Large intestine (tissue), 3 donors: ENCODE measurements around the gene DUSP23. TPM values are rescaled to one million over a fixed set of nuclear protein-coding genes. Genes with fewer than 3 reads are reported as not detected.

Experiments
- DNase-seq, 2 donors: peaks; one replicate each; pipeline versions ENCODE4 v3.0.0 to v3.0.0-alpha.2; 2013
- H3K27ac ChIP-seq: one replicate; pipeline ENCODE4 v1.5.1; 2013; ENCODE audit warnings: low read length
- H3K27me3 ChIP-seq: 2 replicates; pipeline ENCODE4 v1.6.1; 2013; ENCODE audit warnings: low read length; ENCODE audit not compliant: control insufficient read depth, insufficient read depth
- H3K36me3 ChIP-seq: 2 replicates; pipeline ENCODE4 v1.6.1; 2013; ENCODE audit warnings: low read length; ENCODE audit not compliant: control insufficient read depth, insufficient read depth
- H3K4me1 ChIP-seq: one replicate; pipeline ENCODE4 v1.6.1; 2013; ENCODE audit warnings: low read length; ENCODE audit not compliant: control insufficient read depth, insufficient read depth
- H3K4me3 ChIP-seq: one replicate; pipeline ENCODE4 v1.5.1; 2013; ENCODE audit warnings: low read length
- H3K9me3 ChIP-seq: one replicate; pipeline ENCODE4 v1.6.1; 2013; ENCODE audit warnings: mild to moderate bottlenecking, low read depth, low read length, moderate library complexity; ENCODE audit not compliant: control insufficient read depth
- WGBS: methylation state at CpG from one replicate; pipeline ENCODE4 v1.1.5; 2013; ENCODE audit warnings: low lambda C conversion rate; ENCODE audit not compliant: insufficient coverage; 5-methylcytosine and 5-hydroxymethylcytosine counted together
- polyA plus RNA-seq: library from polyadenylated mRNA; unstranded; fragments of 120-200 nt; gene quantifications from one replicate; pipeline ENCODE4 v1.2.1, GENCODE V29; 2013

Gene DUSP23
- polyA plus RNA-seq, 1 donor = 40.0 TPM

DNA sequence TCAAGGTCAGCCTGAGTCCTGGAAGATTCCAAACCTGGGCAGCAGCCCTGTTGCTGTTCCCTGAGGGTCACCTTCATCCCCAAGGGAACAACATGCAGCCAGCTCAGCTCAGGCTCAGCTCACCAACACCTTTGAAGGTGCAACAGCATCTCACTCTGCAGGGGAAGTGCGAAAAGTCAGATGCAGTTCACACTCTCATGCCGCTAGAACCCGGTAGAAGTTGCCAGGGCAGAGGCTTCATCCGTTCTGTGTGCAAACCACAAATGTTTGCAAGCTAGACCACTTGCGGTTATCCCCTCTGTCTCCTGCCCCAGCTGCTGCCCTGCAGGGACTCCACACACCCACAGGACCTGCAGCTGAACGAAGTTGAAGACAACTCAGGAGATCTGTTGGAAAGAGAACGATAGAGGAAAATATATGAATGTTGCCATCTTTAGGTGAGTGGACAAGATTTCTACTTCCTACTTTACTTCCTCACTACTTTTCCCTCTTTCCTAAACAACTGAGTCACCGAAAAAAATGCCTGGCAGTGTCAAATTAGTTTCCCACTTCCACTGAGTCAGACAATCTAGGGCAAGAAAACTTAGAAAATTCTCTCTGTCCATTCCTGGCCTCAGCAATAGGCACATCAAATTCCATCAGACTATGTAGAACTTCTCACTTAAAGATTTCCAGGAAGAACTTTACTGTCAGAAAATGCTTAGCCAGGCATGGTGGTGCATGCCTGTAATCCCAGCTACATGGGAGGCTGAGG lies 19.6 kb downstream of the DUSP23 start:
- no peak for DNase-seq
- no peak overlapping the region for H3K27ac ChIP-seq
- no CpG with 5 or more reads among the region's 8 CpGs for WGBS

DNA sequence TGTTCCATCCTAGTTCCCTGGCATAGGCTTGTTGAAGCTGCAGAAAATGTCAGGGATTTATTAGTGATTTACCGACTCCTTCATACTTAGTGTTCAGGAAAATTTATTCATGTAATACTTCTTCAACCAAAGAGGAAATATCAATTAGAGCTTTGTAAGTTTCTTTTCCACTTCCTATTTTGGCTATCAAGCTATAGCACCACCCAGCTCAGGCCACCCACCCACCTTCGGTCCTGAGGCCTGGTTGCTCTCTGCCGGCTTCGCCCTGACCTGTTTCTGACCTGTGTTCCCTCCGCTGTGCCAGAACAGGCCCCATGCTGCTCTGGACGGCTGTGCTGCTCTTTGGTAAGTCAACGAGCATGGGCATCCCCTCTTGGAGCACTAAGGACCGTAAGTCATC lies 21.3 kb downstream of the DUSP23 start, which contains the start of gene FCRL6:
FCRL6 (plus strand) TSS at position 250 of the 400 bp plus-strand sequence; CDS start at position 315, 65 bp downstream.
- H3K36me3 ChIP-seq = no peaks in the 10 kb centered on the region
- no peaks in the 10 kb centered on the region for H3K4me1 ChIP-seq
- DNase-seq = no peak
- no peak within 1 kb of the TSS for H3K27ac ChIP-seq
- no CpG with 5 or more reads among the region's 8 CpGs for WGBS
- H3K9me3 ChIP-seq = no peaks in the 10 kb centered on the region
- no peaks in the 10 kb centered on the region for H3K27me3 ChIP-seq
- H3K4me3 ChIP-seq = no peak within 1 kb of the TSS

More for the DNA sequence above, 19.6 kb downstream of the DUSP23 start:
- Histone ChIP-seq H3K4me1 (no peaks in the 10 kb centered on the region), H3K9me3 (no peaks in the 10 kb centered on the region), H3K27me3 (peaks cover 12% of the 10 kb centered on the region), H3K36me3 (no peaks in the 10 kb centered on the region), H3K4me3 (no peak overlapping the region)

DNA sequence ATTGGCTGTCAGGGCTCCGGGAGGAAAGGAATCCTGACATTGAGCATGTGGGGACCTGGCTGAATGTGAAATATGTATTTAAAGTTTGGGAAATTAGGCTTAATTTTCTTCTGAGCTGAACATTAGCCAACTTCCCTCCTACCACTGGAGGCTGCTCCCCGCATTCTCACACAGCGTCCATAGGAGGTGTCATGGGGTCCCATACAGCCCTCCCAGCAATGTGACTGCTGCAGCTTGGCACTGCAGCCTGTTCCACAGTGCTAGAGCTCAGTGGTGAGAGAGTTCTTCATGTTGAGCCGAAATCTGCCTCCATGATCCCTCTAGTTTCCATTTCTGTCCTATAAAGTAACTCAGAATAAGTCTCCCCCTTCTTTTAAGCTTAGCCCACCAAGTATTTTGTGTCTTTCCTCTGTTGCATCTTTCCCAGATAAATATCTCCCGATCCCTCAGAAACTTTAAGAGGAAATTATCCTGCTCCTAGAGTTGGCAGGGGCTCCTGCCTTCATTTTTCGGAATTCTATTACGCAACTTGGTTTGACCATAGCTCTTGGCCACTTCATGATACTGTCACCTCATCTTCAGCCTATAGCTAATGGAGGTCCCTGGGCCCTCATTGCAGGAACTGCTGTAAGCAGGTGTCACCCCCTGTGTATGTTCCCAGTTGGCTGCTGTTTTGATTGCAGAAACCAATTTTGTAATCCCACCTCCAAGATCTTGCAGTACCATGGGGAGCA lies 23.4 kb downstream of the DUSP23 start:
- Histone ChIP-seq H3K36me3 (no peaks in the 10 kb centered on the region), H3K27me3 (no peaks in the 10 kb centered on the region), H3K9me3 (no peaks in the 10 kb centered on the region), H3K27ac (no peak overlapping the region), H3K4me3 (no peak overlapping the region), H3K4me1 (no peaks in the 10 kb centered on the region)
- WGBS = no CpG with 5 or more reads among the region's 7 CpGs
- DNase-seq = no peak

DNA sequence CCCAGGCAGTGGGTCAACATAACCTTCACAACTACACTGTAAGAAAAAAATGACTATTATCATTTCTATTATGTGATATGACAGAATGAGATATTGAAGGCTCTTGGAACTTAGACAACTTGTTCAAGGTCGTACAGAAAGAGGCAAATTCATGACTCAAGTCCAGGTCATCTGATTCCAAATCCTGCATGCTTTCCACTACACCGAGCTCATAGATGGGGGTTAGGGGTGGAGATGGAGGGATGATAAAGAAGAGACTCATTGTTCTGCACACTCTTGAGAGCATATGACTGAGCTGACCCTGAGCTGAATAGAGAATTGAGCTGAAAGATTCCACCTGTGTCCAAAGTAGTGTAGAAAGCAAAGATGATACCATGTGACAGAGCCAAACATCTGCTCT lies 24.2 kb downstream of the DUSP23 start:
- H3K27ac ChIP-seq = no peak overlapping the region
- H3K36me3 ChIP-seq = no peaks in the 10 kb centered on the region
- DNase-seq = no peak
- no peaks in the 10 kb centered on the region for H3K4me1 ChIP-seq
- no peak overlapping the region for H3K4me3 ChIP-seq
- no peaks in the 10 kb centered on the region for H3K27me3 ChIP-seq
- no peaks in the 10 kb centered on the region for H3K9me3 ChIP-seq
- 60% methylated on average over 1 of the region's 2 CpGs for WGBS

DNA sequence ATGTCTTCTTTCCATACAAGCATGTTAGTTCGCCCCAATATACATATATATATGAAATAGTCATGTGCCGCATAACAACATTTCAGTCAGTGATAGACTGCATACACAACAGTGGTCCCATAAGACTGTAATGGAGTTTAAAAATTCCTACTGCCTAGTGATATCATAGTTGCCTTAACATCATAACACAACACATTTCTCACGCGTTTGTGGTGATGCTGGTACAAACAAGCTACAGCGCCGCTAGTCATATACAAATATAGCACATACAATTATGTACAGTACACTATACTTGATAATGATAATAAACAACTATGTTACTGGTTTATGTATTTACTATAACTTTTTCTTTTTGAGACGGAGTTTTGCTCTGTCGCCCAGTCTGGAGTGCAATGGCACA lies 35.2 kb downstream of the DUSP23 start:
- Histone ChIP-seq H3K4me3 (no peak overlapping the region), H3K27ac (no peak overlapping the region), H3K36me3 (no peaks in the 10 kb centered on the region), H3K9me3 (no peaks in the 10 kb centered on the region), H3K27me3 (no peaks in the 10 kb centered on the region), H3K4me1 (no peaks in the 10 kb centered on the region)
- DNase-seq = no peak
- WGBS = 95% methylated on average over 4 of the region's 8 CpGs

DNA sequence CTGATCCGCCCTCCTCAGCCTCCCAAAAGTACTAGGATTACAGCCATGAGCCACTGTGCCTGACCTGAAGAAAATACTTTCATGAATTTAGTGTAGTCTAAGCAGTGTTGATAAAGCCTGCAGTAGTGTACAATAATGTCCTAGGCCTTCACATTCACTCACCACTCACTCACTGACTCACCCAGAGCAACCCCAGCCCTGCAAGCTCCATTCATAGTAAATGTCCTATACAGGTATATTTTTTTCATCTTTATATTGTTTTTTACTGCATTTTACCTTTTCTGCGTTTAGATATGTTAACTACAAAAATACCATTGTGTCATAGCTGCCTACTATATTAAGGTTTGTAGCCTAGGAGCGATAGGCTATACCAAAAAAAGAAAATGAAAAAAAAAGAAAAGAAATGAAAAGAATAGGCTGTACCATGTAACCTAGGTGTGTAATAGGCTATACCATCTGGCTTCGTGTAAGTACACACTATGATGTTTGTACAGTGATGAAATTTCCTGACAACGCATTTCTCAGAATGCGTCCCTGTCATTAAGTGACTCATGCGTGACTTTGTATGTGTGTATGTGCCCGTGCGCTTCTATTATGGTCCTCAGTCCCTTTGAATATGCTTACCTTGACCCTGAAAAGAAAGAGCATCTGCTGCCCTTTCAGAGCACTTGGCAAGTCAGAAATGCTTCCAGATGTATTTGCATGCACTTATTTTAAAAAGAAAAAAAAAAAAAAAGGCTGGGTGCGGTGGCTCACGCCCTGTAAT lies 36.7 kb downstream of the DUSP23 start:
- Histone ChIP-seq H3K4me3 (no peak overlapping the region), H3K27me3 (no peaks in the 10 kb centered on the region), H3K27ac (no peak overlapping the region), H3K36me3 (no peaks in the 10 kb centered on the region), H3K4me1 (no peaks in the 10 kb centered on the region), H3K9me3 (no peaks in the 10 kb centered on the region)
- WGBS = 81% methylated on average over 2 of the region's 11 CpGs
- peak; percentile 58 to 82 for DNase-seq

DNA sequence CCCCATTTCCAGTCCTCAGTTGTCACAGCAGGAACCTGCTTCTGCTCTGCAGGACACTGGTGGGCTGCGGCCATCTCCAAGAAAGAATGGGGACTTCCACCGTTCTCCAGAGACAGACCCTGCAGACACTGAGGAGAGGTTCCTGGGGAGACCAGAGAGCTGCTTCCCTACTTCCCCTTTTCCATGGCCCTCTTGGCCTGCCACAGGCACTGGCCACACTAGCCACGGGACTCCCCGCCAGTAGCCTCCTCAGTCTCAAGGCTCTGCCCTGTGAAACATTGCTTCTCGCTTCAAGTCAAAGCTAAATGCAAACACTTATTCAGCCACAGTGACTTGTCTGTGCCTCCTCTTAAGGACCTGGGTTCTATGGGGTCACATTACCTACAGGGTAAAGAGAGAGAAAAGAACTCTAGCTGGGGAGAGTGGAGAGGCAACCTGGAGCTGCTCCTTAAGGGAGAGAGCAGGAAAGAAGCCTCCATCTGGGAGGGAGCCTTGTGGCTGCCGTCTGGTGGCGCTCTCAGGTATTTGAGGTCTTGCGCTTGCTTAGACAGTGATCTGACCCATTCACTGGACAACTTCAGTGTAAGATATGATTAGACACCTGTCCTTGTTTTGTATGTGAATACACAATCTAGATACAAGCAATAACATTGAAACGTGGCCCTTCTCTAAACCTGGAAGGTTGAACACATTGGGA lies 40.6 kb downstream of the DUSP23 start:
- Histone ChIP-seq H3K27me3 (no peaks in the 10 kb centered on the region), H3K27ac (no peak overlapping the region), H3K9me3 (no peaks in the 10 kb centered on the region), H3K4me3 (no peak overlapping the region), H3K36me3 (no peaks in the 10 kb centered on the region), H3K4me1 (peaks cover 10% of the 10 kb centered on the region)
- DNase-seq = no peak
- no CpG with 5 or more reads among the region's 9 CpGs for WGBS

DNA sequence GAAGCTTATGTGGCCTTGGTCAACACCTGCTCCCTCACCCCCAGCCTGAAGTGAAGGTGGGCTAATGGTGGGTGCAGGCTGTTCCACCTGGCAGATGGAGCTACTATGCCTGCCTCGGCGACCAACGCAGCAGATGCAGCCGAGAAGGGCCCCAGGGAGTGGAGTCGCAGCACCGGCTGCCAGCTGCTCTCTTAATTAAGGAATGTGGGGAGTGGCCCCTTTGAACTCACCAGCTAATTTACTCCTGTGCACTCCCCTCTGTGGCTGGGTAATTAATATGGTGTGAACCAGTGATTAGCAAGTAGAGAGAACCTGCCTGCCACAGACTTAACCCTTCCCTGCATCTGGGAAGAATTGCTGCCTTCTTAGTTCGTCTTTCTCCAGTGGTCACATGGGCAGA lies 42.6 kb downstream of the DUSP23 start:
- H3K27ac ChIP-seq = no peak overlapping the region
- H3K9me3 ChIP-seq = no peaks in the 10 kb centered on the region
- DNase-seq = peak; percentile 26 to 57
- peaks cover 10% of the 10 kb centered on the region for H3K4me1 ChIP-seq
- no CpG with 5 or more reads among the region's 7 CpGs for WGBS
- H3K4me3 ChIP-seq = no peak overlapping the region
- no peaks in the 10 kb centered on the region for H3K36me3 ChIP-seq
- no peaks in the 10 kb centered on the region for H3K27me3 ChIP-seq

DNA sequence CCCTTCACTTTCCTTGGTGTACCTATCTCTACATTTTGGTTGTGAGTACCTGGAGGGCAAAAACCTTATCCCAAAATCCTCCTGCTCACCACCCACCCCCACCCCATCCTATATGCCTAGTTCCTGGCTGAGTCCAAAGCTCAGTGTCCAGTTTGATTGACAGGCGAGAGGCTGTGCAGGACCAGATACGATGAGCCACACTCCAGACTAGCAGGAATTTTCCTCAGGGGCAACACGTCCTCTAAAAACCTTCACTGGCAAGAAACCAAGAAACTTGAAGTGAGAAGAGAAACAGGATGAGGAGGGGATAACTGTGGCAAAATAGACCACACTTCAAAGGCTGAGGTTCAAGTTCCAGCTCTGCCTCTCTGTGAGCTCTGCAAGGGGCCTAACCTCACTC lies 44.8 kb downstream of the DUSP23 start:
- no peak overlapping the region for H3K27ac ChIP-seq
- WGBS = 40% methylated on average over 1 of the region's 3 CpGs
- no peaks in the 10 kb centered on the region for H3K9me3 ChIP-seq
- no peaks in the 10 kb centered on the region for H3K27me3 ChIP-seq
- no peak overlapping the region for H3K4me3 ChIP-seq
- H3K4me1 ChIP-seq = peaks cover 10% of the 10 kb centered on the region
- no peaks in the 10 kb centered on the region for H3K36me3 ChIP-seq
- no peak for DNase-seq
